Aorta (tissue), 5 donors: ENCODE measurements around the gene EMP3. TPM values are rescaled to one million over a fixed set of nuclear protein-coding genes. Genes with fewer than 3 reads are reported as not detected.

Experiments
- ATAC-seq: fragments of 200-7000 bp; cut with Tn5 transposase; one replicate; pipeline ENCODE4 v1.9.1; 2022; ENCODE audit warnings: moderate library complexity; ENCODE audit not compliant: low FRiP score
- DNase-seq, 2 donors: peaks; one replicate each; pipeline ENCODE4 v3.0.0-alpha.2; 2020
- H3K27ac ChIP-seq, 2 donors: one replicate each; pipeline ENCODE4 v1.5.1; 2013; ENCODE audit warnings: low read length in 2 of 2, mild to moderate bottlenecking in 2 of 2, moderate library complexity in 2 of 2, control low read depth in 1 of 2, inconsistent platforms in 1 of 2, low read depth in 1 of 2
- H3K27me3 ChIP-seq, 2 donors: one replicate each; pipeline ENCODE4 v1.6.1; 2013; ENCODE audit warnings: control low read depth in 1 of 2, low read length in 1 of 2, mild to moderate bottlenecking in 1 of 2, moderate library complexity in 1 of 2; ENCODE audit not compliant: insufficient read depth in 2 of 2, control insufficient read depth in 1 of 2
- H3K36me3 ChIP-seq, 2 donors: one replicate each; pipeline ENCODE4 v1.6.1; 2013; ENCODE audit warnings: control low read depth in 1 of 2, low read length in 1 of 2, mild to moderate bottlenecking in 1 of 2; ENCODE audit not compliant: insufficient read depth in 2 of 2, control insufficient read depth in 1 of 2
- H3K4me1 ChIP-seq, 2 donors: one replicate each; pipeline ENCODE4 v1.6.1; 2013; ENCODE audit warnings: low read length in 2 of 2, control low read depth in 1 of 2, mild to moderate bottlenecking in 1 of 2, moderate library complexity in 1 of 2; ENCODE audit not compliant: insufficient read depth in 2 of 2, control insufficient read depth in 1 of 2
- H3K4me3 ChIP-seq, 2 donors: one replicate each; pipeline ENCODE4 v1.5.1; 2013; ENCODE audit warnings: low read length in 2 of 2, control low read depth in 1 of 2, mild to moderate bottlenecking in 1 of 2
- H3K9me3 ChIP-seq: one replicate; pipeline ENCODE4 v1.6.1; 2013; ENCODE audit warnings: mild to moderate bottlenecking, low read length; ENCODE audit not compliant: control insufficient read depth
- WGBS, 2 donors: extraction: QIAGEN DNeasy Blood & Tissue Kit; methylation state at CpG; one replicate each; pipeline ENCODE4 v1.1.7; 2013; 5-methylcytosine and 5-hydroxymethylcytosine counted together
- intact Hi-C, 2 donors: fragments of 100-400 bp; cut with DNase I; formaldehyde crosslinking; loops; one replicate each; pipeline versions ENCODE4 v1.14.2 to v1.15.0; 2022
- polyA plus RNA-seq, 2 donors: library from polyadenylated mRNA; stranded (reverse); fragments of 200-250 nt; gene quantifications; one replicate each; pipeline ENCODE4 v1.2.3, GENCODE V29; 2013
- total RNA-seq, 2 donors: library from RNA; stranded (reverse); fragmentation: NEBNext Ultra II Directional; extraction: Animal tissue kit (Norgen Biotek cat#: 25700); gene quantifications; one replicate each; pipeline ENCODE4 v1.2.1, GENCODE V29; 2021
- donor health status: healthy with polysubstance abuse.
- donor health status: Bipolar disorder and iron deficiency.
- donor health status: DM: no; HTN: no; CAD: no.
- donor health status: DM: no; HTN: no; CAD: no.
- donor health status: DM: yes; HTN: yes; CAD: no.

EMP3 gene
- total and polyA plus RNA-seq, 4 donors = 107 to 151 (median 129) TPM

- no peak for DNase-seq
- H3K27me3 ChIP-seq = no peaks in the 10 kb centered on the region
- no peaks in the 10 kb centered on the region for H3K4me1 ChIP-seq
- ATAC-seq = no peak
- no peak overlapping the region for H3K4me3 ChIP-seq
- no peaks in the 10 kb centered on the region for H3K9me3 ChIP-seq
- H3K36me3 ChIP-seq = no peaks in the 10 kb centered on the region
- WGBS, 2 donors = 90 to 93% methylated on average over 14 of the region's 14 CpGs
- H3K27ac ChIP-seq = no peak overlapping the region
- intact Hi-C loops = loop anchor here in 1 of 2 donors (10.0 kb wide), 2 partner anchors 74 to 246 kb away; no protein-coding TSS in a partner anchor
Measured at GRCh38 chr19:48338253-48338755, 13.0 kb downstream of the EMP3 start.

GRCh38 chr19:48338802-48339503 lies 13.6 kb downstream of the EMP3 start:
- 93% methylated on average over 14 of the region's 14 CpGs for WGBS, 2 donors
- Histone ChIP-seq H3K27me3 (no peaks in the 10 kb centered on the region), H3K36me3 (no peaks in the 10 kb centered on the region), H3K4me1 (no peaks in the 10 kb centered on the region), H3K4me3 (no peak overlapping the region), H3K9me3 (no peaks in the 10 kb centered on the region), H3K27ac (no peak overlapping the region)
- DNase-seq (no peak), ATAC-seq (no peak)
- intact Hi-C loops = loop anchor here in 1 of 2 donors (10.0 kb wide), 2 partner anchors 74 to 246 kb away; no protein-coding TSS in a partner anchor

DNA sequence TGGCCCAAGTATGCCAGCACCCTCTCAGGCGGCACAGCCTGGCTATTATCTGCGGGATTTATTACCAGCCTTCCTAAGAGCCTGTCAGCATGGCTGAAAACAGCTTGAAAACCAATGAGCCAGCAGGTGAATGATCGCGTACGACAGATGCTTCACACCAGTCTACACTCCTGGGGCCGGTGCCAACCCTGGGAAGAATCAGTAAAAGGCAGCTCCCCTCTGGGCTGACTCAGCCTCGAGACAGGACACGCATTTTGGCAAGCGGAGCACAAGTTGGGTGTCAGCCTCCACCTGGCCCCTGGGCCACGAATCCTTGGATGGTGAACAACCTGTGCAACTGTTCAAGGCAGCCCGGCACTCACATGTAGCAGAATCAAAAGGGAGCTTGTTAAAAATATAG lies 15.6 kb downstream of the EMP3 start:
- 94% methylated on average over 11 of the region's 11 CpGs for WGBS, 2 donors
- Histone ChIP-seq H3K9me3 (no peaks in the 10 kb centered on the region), H3K4me3 (no peak overlapping the region), H3K27ac (no peak overlapping the region), H3K36me3 (no peaks in the 10 kb centered on the region), H3K27me3 (no peaks in the 10 kb centered on the region), H3K4me1 (no peaks in the 10 kb centered on the region)
- intact Hi-C loops = no loop called here
- DNase-seq = no peak
- ATAC-seq = no peak

DNA sequence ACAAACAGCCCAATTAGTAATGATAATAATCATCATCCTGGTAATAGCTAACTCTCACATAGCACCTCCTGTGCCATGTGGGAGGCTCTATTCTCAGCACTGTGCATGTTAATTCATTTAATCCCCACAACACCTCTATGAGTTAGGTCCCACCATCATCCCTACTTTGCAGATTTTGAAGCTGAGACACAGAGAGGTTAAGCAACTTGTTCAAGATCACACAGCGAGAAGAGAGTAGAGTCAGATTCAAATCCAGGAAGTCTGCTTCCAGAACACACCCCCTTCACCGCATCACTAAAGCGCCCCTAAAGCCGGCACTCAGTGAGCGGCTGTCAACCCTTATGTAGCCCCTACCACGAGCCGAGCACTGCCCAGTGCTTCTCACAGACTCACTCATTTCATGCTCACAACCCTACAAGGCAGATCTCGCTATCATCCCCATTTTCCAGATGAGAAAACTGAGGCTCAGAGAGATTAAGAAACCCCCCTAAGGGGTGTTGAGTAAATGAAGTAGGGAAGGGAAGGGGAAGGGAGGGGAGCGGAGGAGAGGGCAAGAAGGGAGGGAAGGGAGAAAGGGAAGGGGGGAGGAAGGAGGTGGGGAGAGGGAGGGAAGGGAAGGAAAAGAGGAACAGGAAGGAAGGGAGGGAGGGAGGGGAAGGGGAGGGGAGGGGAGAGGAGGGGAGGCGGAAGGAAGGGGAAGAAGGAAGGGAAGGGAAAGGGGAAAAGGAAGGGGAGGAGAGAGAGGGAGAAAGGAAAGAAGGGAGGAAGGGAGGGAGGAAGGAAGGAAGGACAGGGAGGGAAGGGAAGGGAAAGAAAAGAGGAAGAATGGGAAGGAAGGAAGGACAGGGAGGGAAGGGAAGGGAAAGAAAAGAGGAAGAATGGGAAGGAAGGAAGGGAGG lies 16.4 kb downstream of the EMP3 start:
- no peak overlapping the region for H3K27ac ChIP-seq
- H3K4me3 ChIP-seq = no peak overlapping the region
- ATAC-seq (no peak), DNase-seq (no peak)
- H3K9me3 ChIP-seq = no peaks in the 10 kb centered on the region
- intact Hi-C loops = no loop called here
- 94 to 96% methylated on average over 10 of the region's 10 CpGs for WGBS, 2 donors
- no peaks in the 10 kb centered on the region for H3K36me3 ChIP-seq
- H3K27me3 ChIP-seq = no peaks in the 10 kb centered on the region
- H3K4me1 ChIP-seq = no peaks in the 10 kb centered on the region

DNA sequence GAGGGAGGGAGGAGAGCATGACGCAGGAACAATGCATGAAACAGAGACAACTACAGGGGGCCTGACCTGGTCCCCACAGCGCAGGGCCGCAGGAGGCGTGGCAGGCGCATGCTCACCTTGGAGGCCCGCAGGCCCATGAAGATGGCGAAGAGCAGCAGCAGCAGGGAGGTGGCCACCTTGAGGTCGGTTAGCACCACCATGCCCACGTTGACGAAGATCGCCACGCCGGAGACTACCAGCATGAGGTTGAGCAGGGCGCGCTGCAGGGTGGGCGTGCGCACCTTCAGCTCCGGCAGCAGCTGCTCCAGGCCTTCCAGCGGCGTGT lies 17.0 kb downstream of the EMP3 start:
- DNase-seq (no peak), ATAC-seq (no peak)
- Histone ChIP-seq H3K27me3 (no peaks in the 10 kb centered on the region), H3K9me3 (no peaks in the 10 kb centered on the region), H3K4me1 (no peaks in the 10 kb centered on the region), H3K4me3 (no peak overlapping the region), H3K27ac (no peak overlapping the region), H3K36me3 (no peaks in the 10 kb centered on the region)
- 88 to 94% methylated on average over 20 of the region's 20 CpGs for WGBS, 2 donors
- intact Hi-C loops = no loop called here

GRCh38 chr19:48342841-48343540 lies 17.6 kb downstream of the EMP3 start:
- Histone ChIP-seq H3K9me3 (no peaks in the 10 kb centered on the region), H3K36me3 (no peaks in the 10 kb centered on the region), H3K27ac (no peak overlapping the region), H3K4me3 (no peak overlapping the region), H3K4me1 (no peaks in the 10 kb centered on the region), H3K27me3 (no peaks in the 10 kb centered on the region)
- intact Hi-C loops = no loop called here
- ATAC-seq (no peak), DNase-seq (no peak)
- 93 to 95% methylated on average over 23 of the region's 23 CpGs for WGBS, 2 donors

DNA sequence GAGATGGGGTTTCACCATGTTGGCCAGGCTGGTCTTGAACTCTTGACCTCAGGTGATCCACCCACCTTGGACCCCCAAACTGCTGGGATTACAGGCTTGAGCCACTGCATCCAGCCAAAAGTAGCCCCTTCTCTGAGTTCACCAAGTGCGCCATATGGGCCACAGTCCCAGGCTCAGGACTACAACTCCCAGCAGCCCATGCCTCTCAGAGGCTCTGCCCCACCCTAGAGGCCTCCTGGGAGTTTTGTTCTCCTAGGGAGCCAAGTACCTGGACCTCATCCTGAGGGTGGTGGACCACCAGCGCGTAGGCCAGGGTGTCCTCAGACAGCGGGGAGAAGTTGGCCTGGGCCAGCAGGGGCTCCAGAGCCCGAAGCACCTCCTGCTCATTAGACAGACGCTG lies 19.5 kb downstream of the EMP3 start:
- Histone ChIP-seq H3K36me3 (no peaks in the 10 kb centered on the region), H3K9me3 (no peaks in the 10 kb centered on the region), H3K27me3 (no peaks in the 10 kb centered on the region), H3K4me3 (no peak overlapping the region), H3K4me1 (no peaks in the 10 kb centered on the region), H3K27ac (no peak overlapping the region)
- no peak for ATAC-seq
- 93 to 98% methylated on average over 6 of the region's 6 CpGs for WGBS, 2 donors
- DNase-seq = no peak
- intact Hi-C loops = no loop called here

DNA sequence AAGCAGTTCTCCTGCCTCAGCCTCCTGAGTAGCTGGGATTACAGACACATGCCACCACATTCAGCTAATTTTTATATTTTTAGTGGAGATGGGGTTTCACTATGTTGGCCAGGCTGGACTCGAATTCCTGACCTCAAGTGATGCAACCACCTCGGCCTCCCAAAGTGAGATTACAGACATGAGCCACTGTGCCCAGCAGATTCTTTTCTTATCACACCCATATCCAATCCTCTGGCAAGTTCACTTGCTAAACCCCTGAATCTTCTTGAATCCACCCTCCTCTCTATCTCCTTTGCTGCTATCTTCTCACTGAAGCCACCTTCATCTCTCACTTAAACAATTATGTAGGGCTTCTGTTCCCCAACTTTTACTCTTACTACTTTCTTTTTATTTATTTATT lies 20.8 kb downstream of the EMP3 start:
- intact Hi-C loops = no loop called here

More for the DNA sequence above, 20.8 kb downstream of the EMP3 start:
- Histone ChIP-seq H3K27me3 (no peaks in the 10 kb centered on the region), H3K36me3 (no peaks in the 10 kb centered on the region), H3K27ac (no peak overlapping the region), H3K9me3 (no peaks in the 10 kb centered on the region), H3K4me3 (no peak overlapping the region), H3K4me1 (no peaks in the 10 kb centered on the region)
- ATAC-seq (no peak), DNase-seq (no peak)
- 88 to 94% methylated on average over 2 of the region's 2 CpGs for WGBS, 2 donors
